Measurements from ENCODE around the gene BZW1.

BZW1 gene

DNA sequence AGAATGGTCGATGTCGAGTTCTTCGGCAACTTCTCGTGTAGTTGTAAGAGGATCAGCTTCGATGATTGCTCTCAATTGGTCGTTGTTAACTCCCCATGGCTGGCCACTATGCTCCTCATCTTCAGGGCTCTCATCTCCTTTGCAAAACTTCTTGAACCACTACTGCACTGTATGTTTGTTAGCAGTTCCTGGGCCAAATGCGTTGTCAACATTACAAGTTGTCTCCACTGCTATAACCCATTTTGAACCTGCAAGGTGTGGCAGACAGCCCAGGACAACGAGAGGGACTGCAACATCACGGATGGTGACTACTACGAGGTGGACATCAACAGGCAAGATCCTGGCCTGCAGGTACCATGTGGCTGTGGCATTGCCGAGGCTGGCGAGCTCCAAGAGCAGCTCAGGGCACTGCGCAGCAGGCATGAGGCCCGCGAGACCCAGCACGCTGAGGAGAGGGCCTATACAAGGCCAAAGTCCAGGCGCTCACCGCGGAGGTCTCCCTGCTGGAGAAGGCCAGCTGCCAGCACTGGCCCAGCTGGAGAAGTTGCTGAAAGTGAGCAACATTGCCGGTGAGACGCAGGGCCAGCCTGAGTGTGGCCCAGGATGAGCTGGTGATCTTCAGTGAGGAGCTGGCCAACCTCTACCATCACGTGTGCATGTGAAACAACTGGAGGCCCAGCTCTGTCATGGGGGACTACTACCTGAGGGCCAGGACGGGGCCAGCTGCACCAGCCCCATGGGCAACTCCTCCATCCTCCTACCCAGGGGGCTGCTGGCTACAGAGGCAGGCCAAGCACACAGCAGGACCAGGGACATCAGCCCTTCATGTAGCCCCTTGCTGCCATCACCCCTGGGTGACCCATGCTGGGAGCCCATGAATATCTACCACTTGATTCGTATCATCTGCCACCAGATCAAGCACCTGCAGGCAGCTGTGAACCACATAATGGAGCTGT lies 32.6 kb downstream of the BZW1 start:
- ATAC-seq = no peak

DNA sequence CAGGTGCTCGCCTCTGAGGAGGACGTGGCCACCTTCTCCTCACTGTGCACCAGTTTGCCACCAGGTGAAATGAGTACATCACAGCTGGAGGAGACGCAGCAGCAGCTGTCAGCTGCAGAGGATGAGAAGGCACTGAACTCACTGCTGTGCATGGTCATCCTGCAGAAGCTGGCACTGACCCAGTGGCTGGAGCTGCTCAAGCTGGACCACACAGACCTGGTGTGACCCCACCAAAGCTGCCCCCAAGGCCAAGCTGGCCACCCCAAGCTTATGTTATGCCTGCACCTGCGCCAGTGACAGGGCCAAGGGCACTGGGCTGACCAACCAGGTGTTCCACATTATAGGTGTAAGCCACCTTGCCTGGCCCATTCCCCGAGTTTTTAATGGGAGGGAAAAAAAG lies 33.5 kb downstream of the BZW1 start:
- peak in 1 of 2 donors; percentile 13 for ATAC-seq

DNA sequence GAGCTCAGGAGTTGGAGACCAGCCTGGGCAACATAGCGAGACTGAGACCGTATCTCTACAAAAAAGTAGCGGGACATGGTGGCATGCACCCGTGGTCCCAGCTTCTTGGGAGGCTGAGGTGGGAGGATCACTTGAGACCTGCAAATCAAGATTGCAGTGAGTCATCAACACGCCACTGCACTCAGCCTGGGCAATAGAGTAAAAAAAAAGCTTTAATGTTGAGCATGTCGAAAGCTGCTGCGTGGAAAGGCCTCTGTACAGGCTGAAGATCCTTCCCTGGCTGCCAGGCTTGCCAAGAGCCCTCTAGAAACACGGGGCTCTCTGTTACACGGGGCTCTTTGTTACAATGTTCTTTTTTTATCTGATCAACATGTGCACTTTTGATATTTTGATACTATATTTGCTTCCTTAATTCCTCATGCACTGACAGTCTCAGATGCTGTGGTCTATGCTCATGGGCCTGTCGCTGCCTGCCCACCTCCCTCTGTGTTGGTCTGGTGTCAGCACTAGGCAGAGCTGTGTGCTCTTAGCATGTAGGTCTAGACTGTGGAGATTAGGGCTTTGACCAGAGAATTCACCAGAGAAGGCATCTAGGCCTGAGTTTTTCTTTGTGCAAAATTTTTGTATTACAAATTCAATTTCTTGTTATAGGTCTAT lies 34.1 kb downstream of the BZW1 start:
- no peak for ATAC-seq

DNA sequence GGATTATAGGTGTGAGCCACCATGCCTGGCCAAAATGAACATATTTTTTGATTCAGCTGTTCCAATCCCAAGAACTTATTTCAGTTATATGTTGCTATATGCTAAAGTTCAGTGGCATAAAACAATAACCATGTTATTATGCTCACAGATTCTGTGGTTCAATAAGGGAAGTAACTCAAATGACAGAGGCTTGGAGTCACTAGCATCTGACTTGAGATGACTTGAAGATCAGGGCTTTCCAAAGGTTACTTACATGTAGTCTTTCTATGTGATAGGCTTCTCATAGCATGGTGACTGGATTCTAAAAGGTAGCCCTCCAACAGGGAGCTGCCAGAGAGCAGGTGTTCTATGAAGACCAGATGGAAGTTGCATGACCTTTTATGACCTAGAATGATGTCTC lies 35.6 kb downstream of the BZW1 start:
- no peak for ATAC-seq

DNA sequence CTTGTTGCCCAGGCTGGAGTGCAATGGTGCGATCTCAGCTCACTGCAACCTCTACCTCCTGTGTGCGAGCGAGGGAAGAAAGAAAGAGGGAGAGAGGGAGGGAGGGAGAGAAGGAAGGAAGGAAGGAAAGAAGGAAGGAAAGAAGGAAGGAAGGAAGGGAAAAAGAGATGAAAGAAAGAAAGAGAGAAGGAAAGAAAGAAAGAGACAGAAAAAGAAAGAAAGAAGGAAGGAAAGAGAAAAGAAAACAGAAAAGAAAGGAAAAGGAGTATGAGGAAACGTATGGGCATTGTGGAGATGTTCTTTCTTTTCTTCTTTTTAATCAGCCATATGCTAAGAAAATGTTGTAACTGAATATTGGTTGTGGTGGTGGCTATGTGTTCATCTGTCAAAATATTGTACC lies 36.2 kb downstream of the BZW1 start:
- ATAC-seq = no peak

DNA sequence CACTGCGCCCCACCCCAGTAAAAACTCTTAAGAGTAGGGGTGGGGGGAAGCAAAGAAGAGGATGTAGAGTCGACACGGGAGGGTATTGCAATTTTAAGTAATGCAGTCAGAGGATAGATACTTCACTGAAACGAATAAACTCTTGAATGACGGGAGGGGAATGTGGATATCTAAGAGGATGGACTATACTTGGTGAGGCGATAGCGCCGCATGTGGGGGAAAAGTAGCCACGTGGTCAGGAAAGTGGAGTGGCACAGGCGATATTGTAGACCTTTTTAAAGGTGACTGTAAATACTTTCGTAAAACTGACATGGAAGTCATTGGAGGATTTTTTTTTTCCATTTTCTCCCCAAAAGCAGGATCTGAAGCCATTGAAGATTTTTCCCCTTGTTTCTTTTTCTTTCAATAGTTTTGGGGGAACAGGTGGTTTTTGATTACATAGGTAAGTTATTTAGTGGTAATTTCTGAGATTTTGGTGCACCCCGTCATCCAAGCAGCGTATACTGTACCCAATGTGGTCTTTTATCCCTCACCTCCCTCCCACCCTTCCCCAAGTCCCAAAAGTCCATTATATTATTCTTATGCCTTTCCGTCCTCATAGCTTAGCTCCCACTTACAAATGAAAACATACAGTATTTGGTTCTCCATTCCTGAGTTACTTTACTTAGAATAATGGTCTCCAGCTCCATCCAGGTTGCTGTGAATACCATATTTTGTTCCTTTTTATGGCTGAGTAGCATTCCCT lies 39.0 kb downstream of the BZW1 start:
- no peak for ATAC-seq

DNA sequence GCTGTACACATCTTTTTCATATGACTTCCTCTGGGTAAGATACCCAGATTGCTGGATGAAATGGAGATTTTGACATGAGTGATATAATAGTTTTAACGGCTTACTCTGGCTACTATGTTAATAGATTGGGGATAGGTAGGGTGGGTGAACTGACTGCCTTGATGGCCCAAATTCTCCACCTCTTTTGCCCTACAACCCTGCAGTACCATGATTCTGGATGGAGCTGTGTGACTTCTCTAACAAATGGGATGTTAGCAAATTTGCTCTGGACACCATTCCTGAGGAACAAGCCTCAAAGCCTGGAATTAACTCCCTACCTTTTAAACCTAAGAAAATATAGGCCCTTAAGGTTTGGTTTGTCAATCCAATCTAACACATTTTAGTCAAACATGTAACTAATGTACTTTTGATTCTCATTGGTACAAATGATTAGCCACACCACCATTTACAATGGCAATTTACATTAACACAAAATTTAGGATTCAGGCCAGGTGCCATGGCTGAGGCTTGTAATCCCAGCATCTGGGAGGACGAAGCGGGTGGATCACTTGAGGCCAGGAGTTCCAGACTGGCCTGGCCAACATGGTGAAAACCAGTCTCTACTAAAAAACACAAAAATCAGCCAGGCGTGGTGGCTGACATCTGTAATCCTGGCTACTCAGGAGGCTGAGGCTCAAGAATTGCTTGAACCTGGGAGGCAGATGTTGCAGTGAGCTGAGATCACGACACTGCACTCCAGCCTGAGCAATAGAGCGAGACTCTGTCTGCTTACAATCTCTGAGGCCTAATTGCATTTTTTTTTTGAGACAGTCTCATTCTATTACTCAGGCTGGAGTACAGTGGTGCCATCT lies 39.9 kb downstream of the BZW1 start:
- no peak for ATAC-seq

DNA sequence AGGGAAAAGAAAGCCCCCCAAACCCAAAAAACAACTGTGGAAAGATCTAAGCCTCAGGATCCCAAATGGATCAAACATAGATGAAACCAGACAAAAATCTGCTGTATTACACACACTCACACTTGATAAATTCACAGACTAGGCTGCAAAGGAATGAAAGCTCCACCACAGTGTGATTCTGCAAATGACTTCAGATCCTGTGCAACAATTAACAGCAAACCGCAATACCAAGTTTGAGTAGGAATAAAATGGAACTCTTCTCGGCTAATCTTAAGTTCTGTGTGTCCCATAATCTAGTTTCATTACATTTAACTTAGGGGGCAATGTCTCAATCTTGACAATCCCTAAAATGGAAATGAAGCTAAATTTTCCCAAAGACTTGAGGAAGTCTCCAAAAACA lies 40.9 kb downstream of the BZW1 start:
- no peak for ATAC-seq

DNA sequence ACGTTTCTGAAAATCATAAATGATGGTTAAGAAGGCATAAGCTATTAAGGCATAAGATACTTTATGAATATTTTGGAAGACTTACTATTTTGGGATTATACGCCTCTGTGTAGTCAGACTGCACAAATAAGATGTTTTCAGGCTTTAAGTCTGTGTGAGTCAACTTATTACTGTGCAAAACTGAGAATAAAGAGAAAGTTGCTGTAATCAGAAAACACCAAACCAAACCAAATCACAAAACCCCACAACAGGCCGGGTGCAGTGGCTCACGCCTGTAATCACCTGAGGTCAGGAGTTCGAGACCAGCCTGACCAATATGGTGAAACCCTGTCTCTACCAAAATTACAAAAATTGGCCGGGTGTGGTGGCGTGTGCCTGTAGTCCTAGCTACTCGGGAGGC lies 45.1 kb downstream of the BZW1 start:
- ATAC-seq = peak; percentile 53 to 59

DNA sequence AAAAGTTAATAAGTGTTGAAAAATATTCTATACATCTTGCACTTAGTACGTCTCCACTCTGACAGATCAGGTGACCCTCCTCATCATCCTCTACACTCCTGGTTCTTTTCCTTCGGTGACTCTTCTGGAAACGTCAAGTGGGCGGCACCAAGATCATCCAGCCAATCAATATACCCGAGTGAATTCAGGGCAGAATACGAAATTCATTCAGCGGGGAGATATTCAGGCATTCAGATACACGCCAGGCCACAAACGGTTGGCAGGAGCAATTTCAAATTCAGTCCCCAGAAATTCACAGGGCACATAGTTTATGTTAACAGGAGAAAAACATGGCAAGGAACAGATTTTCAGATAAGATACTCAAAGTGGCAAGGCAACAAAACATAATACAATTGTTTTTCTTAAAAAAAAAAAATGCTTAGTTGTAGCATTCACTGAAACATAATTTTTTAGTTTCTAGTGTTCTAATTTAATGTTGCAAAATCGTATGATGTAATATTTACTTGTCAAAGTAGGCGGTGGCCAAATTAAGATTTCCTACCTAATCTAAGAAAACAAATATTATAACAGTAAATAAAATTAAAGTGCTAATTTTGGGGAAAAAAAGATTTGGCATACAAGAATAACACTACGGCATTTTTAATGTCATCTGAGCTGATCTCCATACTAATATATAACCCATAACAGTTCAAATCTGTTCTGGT lies 48.5 kb downstream of the BZW1 start:
- ATAC-seq = no peak

DNA sequence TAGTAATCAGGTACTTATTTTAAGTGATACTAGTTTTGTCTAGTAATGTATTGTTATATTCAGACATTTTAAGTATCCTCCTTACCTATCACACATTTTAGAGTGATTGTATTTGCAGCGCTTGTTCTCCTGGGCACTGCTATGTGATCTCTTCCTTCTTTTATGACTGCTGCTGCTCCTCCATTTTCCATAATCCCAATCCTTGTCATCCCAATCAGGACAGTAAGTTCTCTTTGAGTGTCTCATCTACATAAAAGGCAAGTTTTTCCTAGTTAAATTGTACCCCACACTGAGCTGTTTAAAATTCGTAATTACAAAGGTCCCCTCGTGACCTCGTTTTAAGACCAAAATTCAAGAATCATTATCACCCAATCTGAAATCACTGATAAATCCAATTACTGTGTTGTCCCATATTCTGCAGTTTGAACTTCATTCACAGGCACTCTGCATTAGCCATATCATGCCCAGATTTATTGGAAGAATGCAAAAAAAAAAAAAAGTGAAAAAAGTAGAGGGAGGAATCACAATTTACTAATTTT lies 50.0 kb downstream of the BZW1 start:
- no peak for ATAC-seq

DNA sequence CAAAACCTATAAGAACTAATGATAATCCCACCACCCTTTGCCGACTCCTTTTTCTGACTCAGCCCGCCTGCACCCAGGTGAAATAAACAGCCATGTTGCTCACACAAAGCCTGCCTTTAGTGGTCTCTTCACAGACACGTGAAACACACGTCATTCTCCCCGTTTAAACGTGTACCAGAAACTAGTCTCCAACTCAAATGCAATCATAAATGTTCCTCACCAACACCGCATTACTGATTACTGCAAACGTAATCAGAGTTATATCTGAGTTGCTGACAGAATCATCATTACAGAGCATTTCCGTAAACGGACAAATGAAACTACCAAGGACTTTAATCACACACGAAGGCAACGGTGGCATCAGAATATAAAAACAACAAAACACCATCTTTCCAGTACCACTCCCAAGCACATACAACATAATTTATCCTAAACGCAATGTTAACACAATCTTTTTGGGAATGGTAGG lies 50.9 kb downstream of the BZW1 start:
- ATAC-seq = peak; percentile 69 to 75

DNA sequence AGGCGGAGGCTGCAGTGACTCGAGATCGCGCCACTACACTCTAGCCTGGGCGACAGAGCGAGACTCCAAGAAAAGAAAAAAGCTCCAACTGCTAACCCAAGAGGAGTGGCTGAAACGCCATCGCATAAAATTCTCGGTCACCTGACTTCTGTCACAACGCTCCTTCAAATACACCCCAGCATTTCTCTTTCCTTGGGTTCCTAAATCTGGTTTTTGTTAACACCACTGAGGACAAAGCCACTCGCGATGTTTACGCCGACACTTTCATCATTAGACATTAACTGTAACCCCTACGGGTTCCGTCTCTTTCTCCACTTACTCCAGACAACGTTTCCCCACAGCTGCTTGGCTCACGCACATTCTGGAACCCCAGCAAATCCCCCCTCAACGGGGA lies 52.1 kb downstream of the BZW1 start:
- ATAC-seq = no peak

DNA sequence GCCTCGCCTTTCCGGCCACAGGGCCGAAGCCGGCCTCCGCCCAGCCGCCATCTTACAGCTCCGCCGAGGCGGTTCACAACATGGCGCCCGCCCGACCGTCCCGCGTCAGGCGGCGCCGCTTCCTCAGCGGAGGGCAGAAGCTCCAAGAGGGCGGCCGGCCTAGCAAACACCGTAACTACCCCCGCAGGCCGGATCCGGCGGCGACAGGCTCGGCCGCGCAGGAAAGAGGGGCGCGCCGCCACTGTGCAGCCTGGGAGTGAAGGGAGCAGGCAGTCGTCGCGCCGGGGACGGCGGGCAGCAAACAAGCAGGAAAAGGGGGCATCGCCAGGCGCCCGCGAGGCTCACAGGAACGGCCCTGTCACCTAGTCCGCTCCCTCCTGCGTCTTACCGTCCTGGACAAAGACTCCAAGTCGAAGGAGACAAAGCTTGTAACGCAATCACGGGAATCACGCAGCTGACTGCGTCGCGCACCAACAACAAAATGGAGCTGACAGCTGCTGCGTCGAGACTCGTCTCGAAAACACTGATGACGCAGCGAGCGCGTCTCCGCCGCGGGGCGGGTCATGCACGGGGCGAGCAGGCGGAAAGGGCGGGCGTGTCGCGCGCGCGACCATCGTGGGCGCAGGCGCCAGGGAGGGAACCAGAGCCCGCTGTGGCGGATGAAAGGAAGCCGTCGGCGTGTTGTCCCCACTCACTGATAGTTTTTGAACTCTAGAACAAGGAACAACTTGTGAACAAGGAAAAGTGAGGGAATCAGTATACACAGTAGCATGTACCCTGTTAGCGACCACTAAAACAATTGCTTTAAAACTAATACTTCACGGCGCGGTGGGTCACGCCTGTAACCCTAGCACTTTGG lies 52.7 kb downstream of the BZW1 start, which contains the start of gene CLK1:
Gene CLK1 (minus strand): TSS at position 483 of the 859 bp plus-strand sequence. CDS start 2,796 bp downstream, outside the sequence.
- peak; percentile 80 for ATAC-seq

DNA sequence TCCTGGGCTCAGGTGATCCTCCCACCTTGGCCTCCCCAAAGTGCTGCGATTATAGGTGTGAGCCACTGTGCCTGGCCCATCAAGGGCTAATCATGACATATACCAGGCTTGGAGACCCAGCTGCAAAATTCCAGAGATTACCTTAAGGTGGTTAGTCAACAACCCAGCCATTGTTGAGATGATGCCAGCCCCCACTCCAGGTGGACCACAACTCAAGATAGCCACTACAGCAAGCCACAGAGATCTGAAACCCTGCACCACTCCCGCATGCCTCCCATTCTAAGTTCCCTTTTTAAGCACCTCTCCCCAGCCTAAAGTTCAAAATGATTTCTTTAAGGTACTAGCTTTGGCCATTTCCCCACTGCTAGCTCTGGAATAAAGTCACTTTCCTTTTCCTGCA lies 57.3 kb downstream of the BZW1 start:
- ATAC-seq = no peak

DNA sequence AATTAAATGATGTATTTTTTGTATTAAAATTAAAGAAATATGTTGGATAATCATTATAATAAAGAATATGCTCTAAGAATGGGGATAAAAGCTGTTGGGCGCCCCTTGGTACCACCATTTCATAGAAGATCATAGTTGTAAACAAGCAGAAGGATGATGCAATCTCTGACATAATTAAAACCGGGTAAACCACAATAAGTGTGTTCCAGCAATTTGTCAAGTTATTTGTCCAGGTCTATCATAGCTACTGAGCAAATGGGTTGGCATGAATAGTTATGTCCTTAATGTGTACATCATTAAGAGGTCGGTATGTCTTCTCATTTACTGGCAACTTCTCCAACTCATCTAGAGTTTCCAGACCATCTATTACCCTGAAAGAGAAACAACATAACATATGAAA lies 59.4 kb downstream of the BZW1 start:
- ATAC-seq = no peak

DNA sequence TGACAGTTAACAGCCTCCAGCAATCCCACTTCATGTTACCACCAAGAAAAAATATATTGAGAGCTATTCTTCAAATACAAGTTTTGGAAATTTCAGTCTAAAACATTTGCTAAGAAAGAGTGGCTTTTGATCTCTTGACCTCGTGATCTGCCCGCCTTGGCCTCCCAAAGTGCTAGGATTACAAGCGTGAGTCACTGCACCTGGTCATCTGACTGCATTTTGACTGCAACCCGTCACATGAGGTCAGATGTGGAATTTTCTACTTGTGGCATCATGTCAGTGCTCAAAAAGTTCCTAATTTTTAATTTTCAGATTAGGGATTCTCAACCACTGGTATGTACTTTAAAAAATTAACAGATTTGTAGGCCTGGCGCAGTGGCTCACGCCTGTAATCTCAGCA lies 61.9 kb downstream of the BZW1 start:
- no peak for ATAC-seq
